NT2/D1 (cell line): ENCODE results near the gene KIAA1328.
"Not testable (repeated sequence)": the region's sequence is repeated elsewhere in the genome, so short reads cannot be mapped to it uniquely, and the experiment has no call there.

Experiments used
- DNase-seq: peaks from one replicate; pipeline ENCODE4 v3.0.0-alpha.2; 2011; ENCODE audit warnings: low read depth, low spot score
- H3K27me3 ChIP-seq: 2 replicates; pipeline ENCODE4 v1.6.0; 2011; ENCODE audit warnings: mild to moderate bottlenecking; ENCODE audit not compliant: insufficient read length, insufficient read depth
- H3K36me3 ChIP-seq: 2 replicates; pipeline ENCODE4 v1.6.1; 2011; ENCODE audit warnings: mild to moderate bottlenecking, low read length, mixed read lengths; ENCODE audit not compliant: insufficient read depth, insufficient read length
- H3K4me1 ChIP-seq: 2 replicates; pipeline ENCODE4 v1.5.1; 2011; ENCODE audit not compliant: insufficient read depth, insufficient read length
- H3K4me3 ChIP-seq: 2 replicates; pipeline ENCODE4 v1.5.1; 2011; ENCODE audit warnings: low read depth; ENCODE audit not compliant: insufficient read length
- H3K9ac ChIP-seq: 2 replicates; pipeline ENCODE4 v1.6.0; 2011; ENCODE audit warnings: low read depth; ENCODE audit not compliant: insufficient read length
- H3K9me3 ChIP-seq: 2 replicates; pipeline ENCODE4 v1.5.1; 2011; ENCODE audit warnings: mild to moderate bottlenecking, low read length; ENCODE audit not compliant: insufficient read depth
- SUZ12 ChIP-seq: IDR thresholded peaks from 2 replicates; pipeline ENCODE4 v1.6.1; 2011; ENCODE audit not compliant: insufficient read length, insufficient read depth; ENCODE audit errors: extremely low read depth
- YY1 ChIP-seq: IDR thresholded peaks from 2 replicates; pipeline ENCODE4 v1.6.1; 2011; ENCODE audit not compliant: insufficient read length, insufficient read depth
- ZNF274 ChIP-seq: IDR thresholded peaks from 2 replicates; pipeline ENCODE4 v1.6.1; 2011; ENCODE audit warnings: mild to moderate bottlenecking, low read depth, low read length

The KIAA1328 gene

DNA sequence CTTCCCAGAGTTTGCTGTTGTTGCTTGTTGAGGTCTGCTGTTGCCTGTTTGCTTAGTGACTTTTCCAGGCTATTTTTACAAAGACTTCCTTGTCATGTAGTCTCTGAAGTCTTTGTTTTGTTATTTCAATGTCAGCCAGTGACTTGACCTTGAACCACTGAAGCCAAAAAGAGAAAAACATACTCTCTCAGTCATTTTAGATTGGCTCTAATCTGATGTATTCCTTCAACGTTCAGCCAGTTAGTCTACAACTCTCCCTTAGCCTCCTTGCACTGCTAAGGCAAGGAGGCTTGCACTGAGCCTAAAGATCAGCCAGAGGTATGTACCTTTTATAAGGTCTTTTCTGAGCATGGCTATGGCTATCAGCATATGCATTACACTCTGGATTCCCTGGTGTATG, 27.9 kb downstream of the KIAA1328 start:
- no peak for TF ChIP-seq ZNF274
- Histone ChIP-seq H3K36me3 (peaks cover 2% of the 10 kb centered on the region), H3K27me3 (no peaks in the 10 kb centered on the region), H3K4me1 (no peaks in the 10 kb centered on the region), H3K9me3 (peaks cover 9% of the 10 kb centered on the region), H3K9ac (no peak overlapping the region), H3K4me3 (no peak overlapping the region)
- no peak for DNase-seq

GRCh38 chr18:36862182-36862581, 33.3 kb downstream of the KIAA1328 start:
- H3K36me3 ChIP-seq = no peaks in the 10 kb centered on the region
- H3K4me3 ChIP-seq = no peak overlapping the region
- no peak for DNase-seq
- TF ChIP-seq SUZ12 (no peak), YY1 (no peak), ZNF274 (no peak)
- no peaks in the 10 kb centered on the region for H3K27me3 ChIP-seq
- H3K4me1 ChIP-seq = no peaks in the 10 kb centered on the region
- no peaks in the 10 kb centered on the region for H3K9me3 ChIP-seq
- no peak overlapping the region for H3K9ac ChIP-seq

GRCh38 chr18:36867056-36867455, 38.1 kb downstream of the KIAA1328 start:
- H3K4me1 ChIP-seq = no peaks in the 10 kb centered on the region
- H3K9me3 ChIP-seq = no peaks in the 10 kb centered on the region
- no peak for DNase-seq
- H3K36me3 ChIP-seq = no peaks in the 10 kb centered on the region
- no peak overlapping the region for H3K9ac ChIP-seq
- TF ChIP-seq SUZ12 = no peak
- no peak for TF ChIP-seq YY1
- TF ChIP-seq ZNF274 = no peak
- no peaks in the 10 kb centered on the region for H3K27me3 ChIP-seq
- no peak overlapping the region for H3K4me3 ChIP-seq

DNA sequence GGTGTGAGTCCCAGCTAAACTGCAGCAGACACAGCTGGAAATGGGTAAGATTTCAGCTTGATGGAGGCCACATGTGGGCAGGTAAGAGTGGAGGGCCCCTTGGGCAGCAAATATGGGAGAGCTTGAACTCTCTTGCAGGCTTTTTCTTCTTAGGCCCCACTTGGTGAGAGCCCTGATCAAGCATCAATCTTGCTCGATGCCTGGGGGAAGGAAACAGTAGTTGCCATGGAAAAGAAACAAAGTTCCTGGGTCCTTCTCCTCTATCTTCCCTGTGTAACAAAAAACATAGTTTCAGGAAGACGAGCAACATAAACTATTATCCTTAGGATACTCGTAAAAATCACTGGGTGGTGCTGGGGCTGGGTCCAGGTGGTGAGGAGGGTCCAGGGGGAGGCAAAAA, 42.9 kb downstream of the KIAA1328 start:
- TF ChIP-seq ZNF274 (no peak), SUZ12 (no peak), YY1 (no peak)
- Histone ChIP-seq H3K4me1 (no peaks in the 10 kb centered on the region), H3K4me3 (no peak overlapping the region), H3K9ac (no peak overlapping the region), H3K9me3 (no peaks in the 10 kb centered on the region), H3K36me3 (no peaks in the 10 kb centered on the region), H3K27me3 (no peaks in the 10 kb centered on the region)
- no peak for DNase-seq

DNA sequence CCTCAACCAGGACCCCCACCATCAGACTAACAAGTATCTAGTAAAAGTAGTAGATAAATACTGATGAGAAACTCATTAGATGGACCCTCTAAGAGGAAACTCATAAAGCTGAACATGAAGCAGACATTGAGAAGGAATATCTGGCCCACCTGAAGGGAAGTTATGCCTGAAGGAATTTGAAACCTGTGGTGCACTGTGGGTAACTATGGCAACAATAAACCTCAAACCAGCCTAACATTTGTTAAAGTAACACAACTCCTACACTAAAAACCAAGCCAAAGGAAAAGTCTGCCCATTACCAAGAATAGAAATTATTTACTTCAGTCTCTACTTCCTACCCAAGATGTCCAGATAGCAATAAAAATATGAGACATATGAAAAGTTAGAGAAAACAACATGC, 43.4 kb downstream of the KIAA1328 start:
- no peaks in the 10 kb centered on the region for H3K4me1 ChIP-seq
- TF ChIP-seq YY1 = no peak
- no peak for TF ChIP-seq SUZ12
- no peak for TF ChIP-seq ZNF274
- H3K36me3 ChIP-seq = no peaks in the 10 kb centered on the region
- H3K9ac ChIP-seq = no peak overlapping the region
- DNase-seq = no peak
- H3K27me3 ChIP-seq = no peaks in the 10 kb centered on the region
- H3K9me3 ChIP-seq = no peaks in the 10 kb centered on the region
- no peak overlapping the region for H3K4me3 ChIP-seq

GRCh38 chr18:36873826-36874225, 44.9 kb downstream of the KIAA1328 start:
- not testable (repeated sequence) for H3K36me3 ChIP-seq, H3K9me3 ChIP-seq, DNase-seq, H3K4me3 ChIP-seq, H3K9ac ChIP-seq, H3K27me3 ChIP-seq, H3K4me1 ChIP-seq

DNA sequence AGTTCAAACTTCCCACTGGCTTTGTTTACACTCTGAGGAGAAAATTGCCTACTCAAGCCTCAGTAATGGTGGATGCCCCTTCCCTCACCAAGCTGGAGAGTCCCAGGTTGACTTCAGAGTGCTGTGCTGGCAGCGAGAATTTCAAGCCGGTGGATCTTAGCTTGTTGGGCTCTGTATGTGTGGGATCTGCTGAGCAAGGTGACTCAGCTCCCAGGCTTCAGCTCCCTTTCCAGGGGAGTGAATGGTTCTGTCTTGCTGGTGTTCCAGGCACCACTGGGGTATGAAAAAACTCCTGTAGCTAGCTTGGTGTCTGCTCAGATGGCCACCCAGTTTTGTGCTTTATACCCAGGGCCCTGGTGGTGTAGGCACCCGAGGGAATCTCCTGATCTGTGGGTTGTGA, 50.9 kb downstream of the KIAA1328 start:
- H3K9me3 ChIP-seq, H3K4me3 ChIP-seq, H3K9ac ChIP-seq, H3K27me3 ChIP-seq, DNase-seq, H3K36me3 ChIP-seq, H3K4me1 ChIP-seq: not testable (repeated sequence)

DNA sequence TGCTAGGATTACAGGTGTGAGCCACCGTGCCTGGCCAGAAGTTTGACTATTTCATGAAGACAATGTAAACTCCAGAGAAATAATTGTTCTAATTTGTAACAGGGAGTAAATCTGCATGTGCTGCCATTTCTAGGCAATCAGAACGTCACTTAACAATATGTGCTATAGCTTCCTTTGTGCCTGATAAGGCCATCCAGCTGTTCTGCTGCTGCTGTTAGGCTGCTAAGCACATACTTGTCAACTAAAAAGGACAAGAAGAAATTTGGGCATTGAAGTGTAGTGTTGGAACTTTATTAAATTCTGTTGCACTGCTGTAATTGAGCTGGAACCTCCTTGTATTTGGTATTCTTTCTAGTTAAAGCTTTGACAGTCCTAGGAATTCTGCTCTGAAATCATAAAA, 57.1 kb downstream of the KIAA1328 start:
- no peak for DNase-seq
- no peaks in the 10 kb centered on the region for H3K4me1 ChIP-seq
- H3K9me3 ChIP-seq = no peaks in the 10 kb centered on the region
- TF ChIP-seq YY1 = no peak
- no peak for TF ChIP-seq ZNF274
- no peak for TF ChIP-seq SUZ12
- no peaks in the 10 kb centered on the region for H3K36me3 ChIP-seq
- no peak overlapping the region for H3K9ac ChIP-seq
- H3K4me3 ChIP-seq = no peak overlapping the region
- no peaks in the 10 kb centered on the region for H3K27me3 ChIP-seq
